Inflammatory macrophage treated with lipopolysaccharide for 4 hours (primary cell): ENCODE data around the gene NETO1.

ENCODE experiments used
- DNase-seq: peaks from one replicate; pipeline ENCODE4 v3.0.0-alpha.2; 2020

The NETO1 gene

GRCh38 chr18:72720116-72720515 is 147.7 kb downstream of the NETO1 start:
- DNase-seq = no peak

- no peak for DNase-seq
Measured at GRCh38 chr18:72704202-72704601, 163.6 kb downstream of the NETO1 start.

GRCh38 chr18:72700961-72701710 is 166.7 kb downstream of the NETO1 start:
- no peak for DNase-seq

DNA sequence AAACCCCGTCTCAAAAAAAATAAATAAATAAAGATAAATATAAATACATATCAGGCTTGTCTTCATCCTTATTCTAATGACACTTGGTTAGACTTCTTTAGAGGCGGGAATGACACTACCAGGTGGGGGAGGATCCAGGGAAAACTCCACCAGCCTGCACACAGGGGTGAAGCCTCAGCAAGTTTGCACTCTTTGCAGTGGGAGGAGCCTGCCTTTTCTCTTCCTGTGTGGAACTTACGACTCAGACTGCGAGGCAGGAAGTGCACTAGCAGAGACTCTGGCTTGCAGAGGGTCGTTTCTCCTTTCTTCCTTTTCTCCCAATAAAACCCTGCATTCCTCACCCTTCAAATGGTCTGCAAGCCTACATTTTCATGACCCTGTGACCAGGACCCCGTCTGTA is 170.1 kb downstream of the NETO1 start:
- DNase-seq = no peak

- DNase-seq = no peak
Measured at GRCh38 chr18:72692595-72692994, 175.2 kb downstream of the NETO1 start.
